CD4-positive, alpha-beta T cell treated with Interleukin-10 for 1 hour (primary cell): ENCODE data around the gene PLAAT2.

Experiments used
- DNase-seq: peaks from one replicate; pipeline ENCODE4 v3.0.0-alpha.2; 2020

The PLAAT2 gene

GRCh38 chr11:63512816-63513215 is 50.4 kb downstream of the PLAAT2 start:
- DNase-seq = no peak

GRCh38 chr11:63511048-63511748 is 52.0 kb downstream of the PLAAT2 start:
- no peak for DNase-seq

- no peak for DNase-seq
These were observed 52.7 kb downstream of the PLAAT2 start for GRCh38 chr11:63510360-63511047.

GRCh38 chr11:63508745-63509144 is 54.4 kb downstream of the PLAAT2 start:
- no peak for DNase-seq

- DNase-seq = no peak
These were observed 55.2 kb downstream of the PLAAT2 start for GRCh38 chr11:63508009-63508408.

GRCh38 chr11:63507511-63507910 is 55.7 kb downstream of the PLAAT2 start:
- DNase-seq = no peak

GRCh38 chr11:63506876-63507275 is 56.3 kb downstream of the PLAAT2 start:
- DNase-seq = no peak

GRCh38 chr11:63505857-63506528 is 57.2 kb downstream of the PLAAT2 start, which contains the start of gene LGALS12:
TSS of gene LGALS12 (plus strand) at chr11:63506084. CDS start at chr11:63506459, 375 bp downstream.
- peak; percentile 7 for DNase-seq

GRCh38 chr11:63504933-63505586 is 58.1 kb downstream of the PLAAT2 start:
- no peak for DNase-seq

- DNase-seq = no peak
These were observed 59.1 kb downstream of the PLAAT2 start for GRCh38 chr11:63504054-63504453.

GRCh38 chr11:63503492-63503891 is 59.7 kb downstream of the PLAAT2 start:
- no peak for DNase-seq
